Activated T-helper 1 cell treated with anti-CD3 and anti-CD28 coated beads, Interleukin-12 subunit alpha, Interleukin-12 subunit beta, Interleukin-2, Interleukin-4 antibody, amounts not matched to agents 30 ng/mL and 10 ng/mL and 1 ng/mL, durations not matched to agents 14 hours and 24 hours and 36 hours (primary cell): ENCODE measurements around the gene IFI27L2. TPM values are rescaled to one million over a fixed set of nuclear protein-coding genes. Genes with fewer than 3 reads are reported as not detected.

ENCODE experiments used
- DNase-seq: peaks from one replicate; pipeline ENCODE4 v3.0.0; 2021; ENCODE audit warnings: low spot score
- H3K27ac Mint-ChIP-seq: one replicate; pipeline ENCODE4 v1.8.0; 2021; ENCODE audit warnings: mild to moderate bottlenecking, mixed read lengths
- H3K27me3 Mint-ChIP-seq: one replicate; pipeline ENCODE4 v1.8.0; 2022; ENCODE audit warnings: mild to moderate bottlenecking, moderate library complexity, mixed read lengths; ENCODE audit not compliant: insufficient read depth
- H3K36me3 Mint-ChIP-seq: one replicate; pipeline ENCODE4 v1.8.0; 2021; ENCODE audit warnings: low read depth, mixed read lengths
- H3K4me1 Mint-ChIP-seq: one replicate; pipeline ENCODE4 v1.8.0; 2021; ENCODE audit warnings: low read depth, mixed read lengths
- H3K4me3 Mint-ChIP-seq: one replicate; pipeline ENCODE4 v1.8.0; 2021; ENCODE audit warnings: mild to moderate bottlenecking, moderate library complexity, mixed read lengths
- H3K9me3 Mint-ChIP-seq: one replicate; pipeline ENCODE4 v1.8.0; 2021; ENCODE audit warnings: mixed read lengths
- intact Hi-C: fragments of 100-400 bp; cut with micrococcal nuclease; formaldehyde crosslinking; loops from one replicate; pipeline ENCODE4 v1.15.1; 2024
- total RNA-seq: library from RNA; stranded (reverse); gene quantifications from 2 replicates; pipeline ENCODE4 v1.2.3, GENCODE V29; 2022

Gene IFI27L2, protein sequence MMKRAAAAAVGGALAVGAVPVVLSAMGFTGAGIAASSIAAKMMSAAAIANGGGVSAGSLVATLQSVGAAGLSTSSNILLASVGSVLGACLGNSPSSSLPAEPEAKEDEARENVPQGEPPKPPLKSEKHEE
- total RNA-seq = 33.5 and 36.1 TPM in 2 replicates

DNA sequence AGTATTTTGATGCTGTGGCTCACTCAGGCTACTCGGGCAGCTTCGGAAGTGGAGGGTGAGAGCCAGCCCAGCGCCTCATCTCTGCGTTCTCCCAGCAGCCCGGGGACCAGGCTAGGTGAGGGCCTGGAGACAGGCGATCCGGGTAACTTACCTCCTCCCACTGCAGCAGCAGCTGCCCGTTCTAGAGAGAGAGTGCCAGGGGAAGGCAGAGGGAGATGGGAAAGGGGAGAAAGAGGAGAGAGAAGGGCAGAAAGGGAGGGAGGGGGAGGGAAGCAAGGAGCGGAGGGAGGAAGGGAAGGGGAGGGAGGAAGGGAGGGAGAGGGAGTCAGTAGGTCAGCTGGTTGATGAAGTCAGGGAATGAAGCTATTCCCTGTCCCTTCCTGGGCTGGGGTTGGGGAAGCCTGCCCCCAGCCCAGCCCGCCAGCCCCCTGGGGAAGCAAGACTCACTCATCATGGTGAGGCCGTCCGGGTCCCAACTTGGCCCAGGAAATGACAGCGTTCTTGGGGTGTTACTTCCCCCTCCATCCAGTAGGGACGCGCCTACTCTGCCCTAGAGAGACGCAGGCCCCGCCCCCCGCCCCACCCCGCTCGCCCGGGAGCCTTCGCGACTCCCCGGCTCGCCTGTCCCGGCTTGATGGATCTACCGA, at the start of gene IFI27L2:
Gene IFI27L2, minus strand, starts transcription at position 494 of the 647 bp plus-strand sequence. Its CDS starts 40 bp downstream, at position 454.
- Mint-ChIP-seq H3K27ac (peak within 1 kb of the TSS; percentile 86), H3K27me3 (peaks cover 20% of the 10 kb centered on the region), H3K4me3 (peak within 1 kb of the TSS; percentile 87), H3K4me1 (peaks cover 26% of the 10 kb centered on the region), H3K36me3 (no peaks in the 10 kb centered on the region), H3K9me3 (no peaks in the 10 kb centered on the region)
- peak; percentile 59 for DNase-seq
- intact Hi-C loops = loop anchor here (1.0 kb wide), 3 partner anchors 45 to 103 kb away; partner anchors contain the start of genes DDX24, IFI27L1, OTUB2 and PPP4R4

DNA sequence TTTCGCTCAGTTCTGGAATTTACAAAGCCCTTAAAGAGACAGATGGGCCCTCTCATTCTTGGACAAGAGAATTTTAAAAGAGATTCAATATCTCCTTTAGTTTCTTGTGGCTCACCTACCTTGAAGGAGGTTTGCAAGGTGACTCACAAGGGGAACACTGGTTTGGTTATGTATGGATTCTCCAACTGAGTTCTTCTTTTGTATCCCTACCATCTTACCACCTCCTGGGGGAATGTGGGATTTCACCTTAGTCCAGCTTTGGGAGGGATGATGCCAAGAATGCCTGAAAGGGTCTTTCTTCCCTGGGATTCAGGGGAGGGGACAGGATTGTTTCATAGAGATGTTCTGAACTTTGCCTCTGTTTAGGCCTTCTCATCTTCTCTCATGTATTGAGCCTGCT, 48.4 kb upstream of the IFI27L2 start:
- Mint-ChIP-seq H3K4me3 (no peak overlapping the region), H3K36me3 (peaks cover 2% of the 10 kb centered on the region), H3K9me3 (no peaks in the 10 kb centered on the region), H3K27ac (no peak overlapping the region), H3K4me1 (peaks cover 27% of the 10 kb centered on the region), H3K27me3 (peaks cover 36% of the 10 kb centered on the region)
- DNase-seq = no peak
- intact Hi-C loops = loop anchor here (2.0 to 10.0 kb wide), 4 partner anchors 15 to 846 kb away; partner anchors contain the start of genes BTBD7 and OTUB2

DNA sequence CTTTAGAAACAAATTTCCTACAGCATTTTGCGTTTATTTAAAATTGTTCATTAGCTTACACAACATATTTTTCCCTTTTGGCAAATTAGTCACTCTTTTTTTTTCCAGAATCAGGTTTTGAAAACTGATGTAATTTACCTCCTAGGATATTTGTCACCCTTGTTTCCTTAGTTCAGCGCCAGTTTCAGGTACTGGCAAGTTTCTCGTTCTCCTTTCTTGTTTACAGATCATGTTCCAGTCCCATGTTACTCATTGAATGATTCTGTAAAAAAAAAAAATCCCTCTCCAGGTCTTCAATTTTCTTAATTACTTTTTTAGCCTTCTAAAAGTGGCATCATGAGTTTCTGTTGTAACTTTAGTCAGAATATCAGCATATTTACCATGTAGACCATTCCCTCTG, 47.4 kb upstream of the IFI27L2 start:
- no peaks in the 10 kb centered on the region for H3K9me3 Mint-ChIP-seq
- DNase-seq = no peak
- peak overlapping the region; percentile 17 for H3K4me3 Mint-ChIP-seq
- H3K36me3 Mint-ChIP-seq = peaks cover 2% of the 10 kb centered on the region
- H3K27me3 Mint-ChIP-seq = peaks cover 43% of the 10 kb centered on the region
- no peak overlapping the region for H3K27ac Mint-ChIP-seq
- intact Hi-C loops = loop anchor here (2.0 to 10.0 kb wide), 4 partner anchors 14 to 845 kb away; partner anchors contain the start of genes BTBD7 and OTUB2
- H3K4me1 Mint-ChIP-seq = peaks cover 28% of the 10 kb centered on the region

DNA sequence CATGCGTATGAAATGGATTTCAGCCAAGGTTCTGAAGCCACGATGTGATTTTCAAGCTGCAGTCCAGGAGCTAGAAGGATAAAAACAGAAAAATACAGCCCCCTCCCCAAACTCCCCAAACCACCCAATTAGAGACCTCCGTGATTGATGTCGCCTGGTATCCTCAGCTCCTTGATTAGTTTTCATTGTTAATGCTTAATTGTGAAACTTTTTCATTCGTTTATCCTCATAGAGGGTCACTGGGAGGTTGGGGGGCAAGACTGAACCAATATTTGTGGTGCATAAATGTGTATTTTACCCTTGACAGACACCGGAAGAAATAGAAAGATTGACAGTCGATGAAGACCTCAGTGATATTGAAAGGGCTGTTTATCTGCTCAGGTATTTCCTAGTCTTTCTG, 46.3 kb upstream of the IFI27L2 start:
- Mint-ChIP-seq H3K9me3 (no peaks in the 10 kb centered on the region), H3K4me3 (peak overlapping the region; percentile 83), H3K36me3 (peaks cover 2% of the 10 kb centered on the region), H3K27ac (peak overlapping the region; percentile 81), H3K4me1 (peaks cover 22% of the 10 kb centered on the region), H3K27me3 (peaks cover 44% of the 10 kb centered on the region)
- no peak for DNase-seq
- intact Hi-C loops = loop anchor here (2.0 to 10.0 kb wide), 4 partner anchors 13 to 843 kb away; partner anchors contain the start of genes BTBD7 and OTUB2

DNA sequence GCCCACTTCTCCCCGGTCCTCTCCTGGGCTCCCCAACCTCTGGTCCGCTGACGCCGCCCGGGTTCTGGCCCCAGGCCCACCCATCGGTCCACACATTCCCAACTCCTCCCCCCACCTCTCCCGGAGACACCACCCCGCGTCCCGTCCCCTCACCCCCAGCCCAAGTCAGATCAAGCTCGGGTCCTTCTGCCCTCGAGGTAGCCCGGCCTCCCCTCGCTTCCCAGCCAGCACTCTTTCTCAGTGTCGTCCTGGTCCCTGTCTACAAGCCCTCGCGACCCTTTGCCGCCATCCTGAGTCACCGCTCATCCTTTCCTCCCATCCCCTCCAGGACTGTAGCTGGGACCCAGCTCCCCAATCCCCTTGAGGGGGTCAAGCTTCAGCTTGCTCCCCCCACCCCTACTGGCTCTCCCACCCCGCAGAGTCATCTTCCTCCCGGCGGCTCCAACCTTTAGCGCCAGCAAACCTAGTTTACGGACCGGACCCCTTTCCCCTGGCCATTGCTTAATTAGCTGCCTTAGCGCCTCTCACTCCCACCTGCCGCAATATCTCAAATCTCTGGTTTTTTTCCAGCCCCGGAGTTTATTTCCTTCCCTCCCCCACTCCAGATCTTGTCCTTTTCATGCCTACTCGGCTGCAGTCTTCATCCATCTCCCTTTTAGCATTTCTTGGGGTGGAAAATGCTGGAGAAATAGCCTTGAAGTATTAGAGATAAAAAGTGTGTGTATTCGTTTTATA, 45.8 kb upstream of the IFI27L2 start:
- Mint-ChIP-seq H3K36me3 (peaks cover 2% of the 10 kb centered on the region), H3K4me1 (peaks cover 22% of the 10 kb centered on the region), H3K27me3 (peaks cover 48% of the 10 kb centered on the region), H3K9me3 (no peaks in the 10 kb centered on the region), H3K27ac (peak overlapping the region; percentile 81), H3K4me3 (peak overlapping the region; percentile 83)
- intact Hi-C loops = loop anchor here (5.0 to 10.0 kb wide), 3 partner anchors 148 to 843 kb away; partner anchors contain the start of genes BTBD7 and OTUB2
- no peak for DNase-seq

DNA sequence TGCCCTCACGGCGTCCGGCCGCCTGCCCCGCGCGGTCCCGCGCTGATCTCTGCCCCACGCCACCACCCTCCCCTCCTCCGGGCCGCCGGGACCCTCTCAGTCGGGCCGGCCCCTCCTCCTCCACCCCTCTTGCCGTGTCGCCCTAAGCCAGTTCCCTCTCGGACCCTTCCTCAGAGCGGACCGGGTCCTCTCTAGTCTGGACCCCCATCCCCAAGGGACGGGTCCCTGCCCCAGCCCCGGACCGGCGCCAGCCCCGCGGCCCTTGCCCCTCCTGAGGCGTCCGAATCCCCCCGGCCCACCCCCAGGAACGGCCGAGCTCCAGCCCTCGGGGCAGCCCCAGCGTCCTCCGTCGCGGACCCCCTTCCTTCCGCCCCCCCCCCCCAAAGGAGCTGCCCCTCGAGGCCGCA, 45.2 kb upstream of the IFI27L2 start:
- Mint-ChIP-seq H3K4me1 (peaks cover 22% of the 10 kb centered on the region), H3K27ac (no peak overlapping the region), H3K9me3 (no peaks in the 10 kb centered on the region), H3K27me3 (peaks cover 52% of the 10 kb centered on the region), H3K36me3 (peaks cover 2% of the 10 kb centered on the region), H3K4me3 (peak overlapping the region; percentile 49)
- intact Hi-C loops = loop anchor here (1.0 to 10.0 kb wide), 4 partner anchors 45 to 842 kb away; partner anchors contain the start of genes BTBD7, IFI27L2 and OTUB2
- DNase-seq = no peak

DNA sequence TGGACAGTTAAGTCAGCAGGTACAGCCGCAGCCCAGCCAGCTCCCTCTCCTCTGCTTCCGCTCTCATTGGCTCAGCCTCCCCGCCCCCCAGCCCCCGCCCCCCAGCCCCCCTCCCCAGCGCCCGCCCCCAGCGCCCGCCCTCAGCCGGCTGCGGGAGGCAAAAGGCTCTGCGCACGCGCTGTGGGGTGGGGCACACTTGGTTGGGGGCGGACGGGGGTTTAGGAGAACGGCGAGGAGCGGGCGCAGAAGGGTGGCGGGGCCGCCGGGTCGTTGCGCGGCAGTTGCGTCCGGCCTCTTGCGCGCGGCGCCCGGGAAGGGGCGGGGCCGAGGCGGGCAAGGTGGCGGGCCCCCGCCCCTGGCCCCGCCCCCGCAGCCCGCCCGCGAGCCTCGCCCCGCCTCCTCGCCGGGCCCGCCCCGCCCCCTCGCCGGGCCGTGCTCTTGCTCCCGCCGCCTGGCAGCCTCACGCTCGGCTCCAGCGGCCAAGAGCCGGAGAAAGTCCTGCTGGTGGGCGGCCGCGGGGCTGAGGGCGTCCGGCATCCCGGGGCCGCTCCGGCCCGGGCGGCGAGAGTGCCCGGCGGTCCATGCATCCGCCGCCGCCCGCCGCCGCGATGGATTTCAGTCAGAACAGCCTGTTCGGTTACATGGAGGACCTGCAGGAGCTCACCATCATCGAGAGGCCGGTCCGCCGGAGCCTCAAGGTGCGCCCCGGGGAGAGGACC, 44.6 kb upstream of the IFI27L2 start, which contains the start of gene PPP4R4:
Gene PPP4R4, plus strand, starts transcription at position 438 of the 719 bp plus-strand sequence. Its CDS starts 144 bp downstream, at position 582.
- Mint-ChIP-seq H3K36me3 (peaks cover 2% of the 10 kb centered on the region), H3K27me3 (peaks cover 49% of the 10 kb centered on the region), H3K4me3 (peak within 1 kb of the TSS; percentile 83), H3K4me1 (peaks cover 22% of the 10 kb centered on the region), H3K9me3 (no peaks in the 10 kb centered on the region), H3K27ac (peak within 1 kb of the TSS; percentile 81)
- intact Hi-C loops = loop anchor here (1.0 to 10.0 kb wide), 3 partner anchors 45 to 221 kb away; partner anchors contain the start of genes DDX24, IFI27L1 and IFI27L2
- peak; percentile 85 for DNase-seq

DNA sequence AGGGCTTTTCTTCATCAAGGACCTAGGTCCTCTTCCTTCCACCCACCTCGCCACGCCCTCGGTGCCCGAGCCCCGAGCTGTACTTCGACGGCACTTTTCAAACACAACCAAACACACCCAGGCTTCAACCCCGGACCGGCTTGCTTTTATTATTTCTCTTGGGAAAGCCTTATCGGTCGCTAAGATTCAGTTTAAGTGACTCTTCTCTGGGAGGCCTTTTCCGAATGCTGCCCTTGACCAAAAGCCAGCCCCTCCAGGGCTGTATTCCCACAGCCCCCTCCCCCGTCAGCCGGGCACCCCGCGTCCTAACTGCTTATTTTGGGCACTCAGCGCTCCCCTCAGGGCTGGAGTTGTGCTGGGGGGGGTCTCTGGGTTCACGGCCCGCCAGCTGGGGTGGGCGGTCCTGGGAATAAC, 44.1 kb upstream of the IFI27L2 start:
- peaks cover 46% of the 10 kb centered on the region for H3K27me3 Mint-ChIP-seq
- no peak overlapping the region for H3K27ac Mint-ChIP-seq
- no peaks in the 10 kb centered on the region for H3K9me3 Mint-ChIP-seq
- peaks cover 2% of the 10 kb centered on the region for H3K36me3 Mint-ChIP-seq
- peaks cover 22% of the 10 kb centered on the region for H3K4me1 Mint-ChIP-seq
- intact Hi-C loops = loop anchor here (1.0 to 10.0 kb wide), 2 partner anchors 92 to 221 kb away; partner anchors contain the start of genes DDX24 and IFI27L1
- peak overlapping the region; percentile 82 for H3K4me3 Mint-ChIP-seq
- no peak for DNase-seq

DNA sequence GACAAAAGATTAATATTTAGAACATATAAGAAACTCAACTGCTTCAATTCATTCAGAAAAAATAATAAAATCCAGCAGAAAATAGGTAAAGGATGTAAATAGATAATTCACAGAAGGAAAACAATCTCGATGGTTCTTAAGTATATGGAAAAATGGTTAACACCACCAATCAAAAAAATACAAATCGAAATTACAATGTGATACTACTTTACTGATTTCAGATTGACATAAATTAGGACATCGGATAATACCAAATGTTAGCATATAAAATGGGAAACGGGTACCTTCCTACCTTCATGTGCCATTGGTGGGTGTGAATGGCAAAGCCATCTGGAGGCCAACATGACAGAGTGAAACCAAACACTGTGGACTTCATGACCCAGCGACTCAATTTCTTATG, 43.1 kb upstream of the IFI27L2 start:
- intact Hi-C loops = loop anchor here (10.0 kb wide), 1 partner anchor 222 kb away; no protein-coding TSS in a partner anchor
- no peaks in the 10 kb centered on the region for H3K9me3 Mint-ChIP-seq
- H3K27ac Mint-ChIP-seq = no peak overlapping the region
- H3K4me3 Mint-ChIP-seq = peak overlapping the region; percentile 82
- H3K27me3 Mint-ChIP-seq = peaks cover 46% of the 10 kb centered on the region
- peaks cover 2% of the 10 kb centered on the region for H3K36me3 Mint-ChIP-seq
- H3K4me1 Mint-ChIP-seq = peaks cover 22% of the 10 kb centered on the region
- DNase-seq = no peak

DNA sequence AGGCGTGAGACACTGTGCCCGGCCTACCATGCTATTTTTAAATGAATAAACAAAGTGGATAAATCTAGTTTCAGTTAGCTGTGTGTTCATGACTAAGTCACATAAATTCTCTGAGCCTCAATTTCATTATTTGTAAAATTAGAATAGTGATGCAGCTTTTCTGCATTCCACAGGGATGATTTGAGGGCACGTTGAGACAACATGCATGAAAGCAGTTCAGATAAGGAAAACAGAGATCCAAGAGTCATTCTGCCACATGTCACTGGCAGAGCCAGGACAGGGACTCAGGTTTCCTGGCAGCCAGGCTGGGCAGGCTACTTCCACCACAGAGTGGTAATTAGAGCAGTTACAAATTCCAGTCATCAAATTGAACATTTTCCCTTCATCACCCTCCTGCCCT, 41.8 kb upstream of the IFI27L2 start:
- Mint-ChIP-seq H3K9me3 (no peaks in the 10 kb centered on the region), H3K4me1 (peaks cover 21% of the 10 kb centered on the region), H3K36me3 (peaks cover 2% of the 10 kb centered on the region), H3K4me3 (no peak overlapping the region), H3K27me3 (peaks cover 37% of the 10 kb centered on the region), H3K27ac (no peak overlapping the region)
- intact Hi-C loops = loop anchor here (10.0 kb wide), 1 partner anchor 224 kb away; no protein-coding TSS in a partner anchor
- DNase-seq = no peak

DNA sequence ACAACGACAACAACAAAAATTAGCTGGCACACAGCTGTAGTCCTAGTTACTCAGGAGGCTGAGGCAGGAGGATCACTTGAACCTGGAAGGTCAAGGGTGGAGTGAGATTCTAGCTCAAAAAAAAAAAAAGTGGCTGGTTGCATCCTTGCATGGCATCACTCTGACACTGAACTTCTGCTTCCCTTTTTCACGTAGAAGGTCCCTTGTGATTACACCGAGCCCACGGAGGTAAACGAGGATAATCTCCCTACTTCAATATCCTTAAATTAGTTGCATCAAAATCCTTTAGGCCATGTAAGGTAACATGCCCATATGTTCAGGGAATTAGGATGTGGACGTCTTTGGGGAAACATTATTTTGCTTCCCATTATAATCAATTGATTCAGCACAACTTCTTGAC, 40.7 kb upstream of the IFI27L2 start:
- no peak for DNase-seq
- H3K27me3 Mint-ChIP-seq = peaks cover 26% of the 10 kb centered on the region
- H3K4me3 Mint-ChIP-seq = no peak overlapping the region
- H3K27ac Mint-ChIP-seq = no peak overlapping the region
- H3K4me1 Mint-ChIP-seq = peaks cover 10% of the 10 kb centered on the region
- H3K9me3 Mint-ChIP-seq = no peaks in the 10 kb centered on the region
- intact Hi-C loops = loop anchor here (10.0 kb wide), 1 partner anchor 225 kb away; no protein-coding TSS in a partner anchor
- H3K36me3 Mint-ChIP-seq = no peaks in the 10 kb centered on the region

DNA sequence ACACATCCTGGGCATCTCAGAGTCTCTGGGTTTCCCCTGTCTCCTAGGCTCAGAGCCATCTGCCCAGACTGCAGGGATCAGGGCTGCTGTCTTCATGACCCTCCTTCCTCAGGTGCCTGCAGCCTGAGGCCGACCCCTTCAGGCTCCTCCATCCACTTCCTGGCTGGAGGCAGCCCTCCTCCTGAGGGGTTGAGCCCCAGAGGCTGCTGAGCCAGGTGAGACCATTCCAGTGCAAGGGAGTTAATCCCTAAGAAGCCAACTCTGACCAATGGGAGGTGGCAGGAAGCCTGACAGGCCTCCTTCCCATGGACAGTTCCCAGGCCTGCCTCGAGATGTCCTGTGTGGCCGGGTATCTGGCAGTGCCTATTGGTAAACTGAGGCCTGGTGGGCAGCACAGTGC, 36.3 kb upstream of the IFI27L2 start:
- Mint-ChIP-seq H3K27me3 (peaks cover 9% of the 10 kb centered on the region), H3K36me3 (no peaks in the 10 kb centered on the region), H3K4me3 (no peak overlapping the region), H3K27ac (peak overlapping the region; percentile 55), H3K4me1 (peaks cover 37% of the 10 kb centered on the region), H3K9me3 (no peaks in the 10 kb centered on the region)
- DNase-seq = no peak
- intact Hi-C loops = no loop called here
